ENCODE data around the gene SCYGR2. TPM values are rescaled to one million over a fixed set of nuclear protein-coding genes. Genes with fewer than 3 reads are reported as not detected.

SCYGR2 gene
- total and polyA plus RNA-seq, 2 donors (not counting 3 experiments of a cell fraction or from before 2014, with no cell fraction given) = not detected

DNA sequence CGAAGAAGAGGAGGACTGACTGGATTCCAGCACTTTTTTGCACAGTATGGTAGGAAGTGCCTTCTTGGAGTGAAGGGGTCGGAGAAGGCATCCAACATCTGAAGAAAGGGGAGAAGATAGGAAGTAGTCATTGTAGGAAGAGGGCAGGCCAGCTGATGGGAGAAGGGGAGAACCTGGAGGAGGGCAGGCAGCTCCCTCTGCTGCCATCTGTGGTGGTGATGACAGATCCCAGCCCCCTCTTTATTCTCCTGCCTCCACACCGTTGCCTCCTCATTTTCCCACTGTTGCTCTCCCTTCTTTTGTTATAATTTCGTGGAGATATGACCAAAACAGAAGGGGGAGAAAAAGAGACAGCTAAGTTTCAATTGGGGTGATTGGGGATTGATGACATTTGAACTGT lies 2.9 kb upstream of the SCYGR2 start:
- DNase-seq (ENCODE audit: low read depth, low spot score) (no peak), FAIRE-seq (no peak)
- H3K36me3 ChIP-seq (ENCODE audit: control insufficient read depth in 2 of 2, extremely low read depth in 1 of 2, insufficient read depth in 2 of 2, low read length in 2 of 2) = no peaks in the 10 kb centered on the region
- H3K4me2 ChIP-seq (ENCODE audit: insufficient read depth, low read length) = no peak overlapping the region
- TF ChIP-seq EZH2 (IDR thresholded peaks at IDR 0.05; ENCODE audit: borderline replicate concordance, low read depth, low read length, severe bottlenecking) (no peak), JUN (IDR thresholded peaks at IDR 0.05; ENCODE audit: borderline replicate concordance, insufficient read depth, insufficient read length, low read depth) (no peak), POLR2AphosphoS5 (IDR thresholded peaks at IDR 0.05; ENCODE audit: insufficient read depth, low read depth, low read length) (no peak), GATA2 (IDR thresholded peaks at IDR 0.05; ENCODE audit: insufficient read depth, insufficient read length, low read depth, low read length) (no peak), POLR2A (IDR thresholded peaks at IDR 0.05; ENCODE audit: low read depth, low read length) (no peak), MAX (IDR thresholded peaks at IDR 0.05; ENCODE audit: insufficient read depth, insufficient read length) (no peak)
- H3K9ac ChIP-seq (replicated peaks; ENCODE audit: extremely low read depth, insufficient read depth, low read length) = no peak overlapping the region
- H4K20me1 ChIP-seq (replicated peaks; ENCODE audit: control insufficient read depth, extremely low read depth, insufficient read depth, low read length) = no peaks in the 10 kb centered on the region
- BruUV-seq (replicated peaks) = no TSS peak
- peaks cover 2 to 4% of the 10 kb centered on the region in 2 experiments for H3K27me3 ChIP-seq (ENCODE audit: control insufficient read depth in 2 of 2, insufficient read depth in 2 of 2, low read length in 2 of 2)
- dilution Hi-C loops (cut with MboI; ENCODE audit: extremely low pct_ligation_motif_present, low sequenced_read_pairs) (no loop called here), intact Hi-C loops (cut with micrococcal nuclease) (no loop called here)
- no peak overlapping the region for H2AFZ ChIP-seq (ENCODE audit: low read depth, low read length)
- no peak overlapping the region for H3K27ac ChIP-seq (ENCODE audit: insufficient read depth, low read depth, low read length)
- POLR2A ChIA-PET = no interaction called here
- H3K9me1 ChIP-seq (replicated peaks; ENCODE audit: control insufficient read depth, extremely low read depth, insufficient read depth, low read length) = no peaks in the 10 kb centered on the region
- CTCF ChIA-PET = no interaction called here
- no peaks in the 10 kb centered on the region for H3K9me3 ChIP-seq (replicated peaks; ENCODE audit: control insufficient read depth, insufficient read depth, low read length)
- no peak overlapping the region for H3K4me3 ChIP-seq (replicated peaks in 1 of 3; ENCODE audit: insufficient read depth in 1 of 3, low read depth in 1 of 3, low read length in 3 of 3)
- H3K79me2 ChIP-seq (ENCODE audit: control insufficient read depth, insufficient read depth, low read length) = no peaks in the 10 kb centered on the region
- no peaks in the 10 kb centered on the region for H3K4me1 ChIP-seq (ENCODE audit: control insufficient read depth, extremely low read depth, insufficient read depth, low read length)

DNA sequence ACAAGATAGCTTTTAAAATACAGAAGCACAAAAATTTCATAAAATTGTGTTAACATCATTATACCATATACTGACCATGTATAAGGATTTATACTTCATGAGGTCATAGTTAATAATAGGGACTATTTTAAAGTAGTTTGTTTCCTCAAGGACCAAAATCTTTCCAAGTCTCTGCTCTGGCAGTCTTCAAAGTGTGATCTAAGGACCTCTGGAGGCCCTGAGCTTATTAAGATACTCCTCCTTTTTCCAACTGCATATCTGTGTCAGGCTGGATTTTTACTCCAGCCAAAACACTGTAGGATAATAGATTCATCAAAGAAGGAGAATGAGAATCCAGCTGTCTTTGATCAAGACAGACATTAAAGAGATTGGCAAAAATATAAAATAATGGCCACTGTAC lies 1.7 kb upstream of the SCYGR2 start:
- H2AFZ ChIP-seq (ENCODE audit: low read depth, low read length) = no peak overlapping the region
- H3K4me1 ChIP-seq (ENCODE audit: control insufficient read depth, extremely low read depth, insufficient read depth, low read length) = no peaks in the 10 kb centered on the region
- H3K4me2 ChIP-seq (ENCODE audit: insufficient read depth, low read length) = no peak overlapping the region
- H3K9me1 ChIP-seq (replicated peaks; ENCODE audit: control insufficient read depth, extremely low read depth, insufficient read depth, low read length) = no peaks in the 10 kb centered on the region
- no peak for FAIRE-seq
- CTCF ChIA-PET = interaction anchor here (0.5 kb wide), 1 partner anchor 61 kb away, joined by 3 read pairs; no protein-coding TSS in a partner anchor
- no peak for TF ChIP-seq POLR2A (IDR thresholded peaks at IDR 0.05; ENCODE audit: low read depth, low read length)
- TF ChIP-seq EZH2 (IDR thresholded peaks at IDR 0.05; ENCODE audit: borderline replicate concordance, low read depth, low read length, severe bottlenecking) = no peak
- no peak for TF ChIP-seq GATA2 (IDR thresholded peaks at IDR 0.05; ENCODE audit: insufficient read depth, insufficient read length, low read depth, low read length)
- TF ChIP-seq JUN (IDR thresholded peaks at IDR 0.05; ENCODE audit: borderline replicate concordance, insufficient read depth, insufficient read length, low read depth) = no peak
- TF ChIP-seq FOS (IDR thresholded peaks at IDR 0.05; ENCODE audit: borderline replicate concordance, insufficient read depth, low read length) = no peak
- no peak for TF ChIP-seq MAX (IDR thresholded peaks at IDR 0.05; ENCODE audit: insufficient read depth, insufficient read length)
- no peak for TF ChIP-seq POLR2AphosphoS5 (IDR thresholded peaks at IDR 0.05; ENCODE audit: insufficient read depth, low read depth, low read length)
- TF ChIP-seq, protein P1, sequence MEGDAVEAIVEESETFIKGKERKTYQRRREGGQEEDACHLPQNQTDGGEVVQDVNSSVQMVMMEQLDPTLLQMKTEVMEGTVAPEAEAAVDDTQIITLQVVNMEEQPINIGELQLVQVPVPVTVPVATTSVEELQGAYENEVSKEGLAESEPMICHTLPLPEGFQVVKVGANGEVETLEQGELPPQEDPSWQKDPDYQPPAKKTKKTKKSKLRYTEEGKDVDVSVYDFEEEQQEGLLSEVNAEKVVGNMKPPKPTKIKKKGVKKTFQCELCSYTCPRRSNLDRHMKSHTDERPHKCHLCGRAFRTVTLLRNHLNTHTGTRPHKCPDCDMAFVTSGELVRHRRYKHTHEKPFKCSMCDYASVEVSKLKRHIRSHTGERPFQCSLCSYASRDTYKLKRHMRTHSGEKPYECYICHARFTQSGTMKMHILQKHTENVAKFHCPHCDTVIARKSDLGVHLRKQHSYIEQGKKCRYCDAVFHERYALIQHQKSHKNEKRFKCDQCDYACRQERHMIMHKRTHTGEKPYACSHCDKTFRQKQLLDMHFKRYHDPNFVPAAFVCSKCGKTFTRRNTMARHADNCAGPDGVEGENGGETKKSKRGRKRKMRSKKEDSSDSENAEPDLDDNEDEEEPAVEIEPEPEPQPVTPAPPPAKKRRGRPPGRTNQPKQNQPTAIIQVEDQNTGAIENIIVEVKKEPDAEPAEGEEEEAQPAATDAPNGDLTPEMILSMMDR (IDR thresholded peaks at IDR 0.05; ENCODE audit: extremely low read depth in 1 of 2, insufficient read depth in 1 of 2, low read depth in 1 of 2, low read length in 2 of 2) = no peak
- TF ChIP-seq MYC (IDR thresholded peaks at IDR 0.05; ENCODE audit: low read depth, low read length) = no peak
- peaks cover 2 to 4% of the 10 kb centered on the region in 2 experiments for H3K27me3 ChIP-seq (ENCODE audit: control insufficient read depth in 2 of 2, insufficient read depth in 2 of 2, low read length in 2 of 2)
- POLR2A ChIA-PET = no interaction called here
- H3K4me3 ChIP-seq (replicated peaks in 1 of 3; ENCODE audit: insufficient read depth in 1 of 3, low read depth in 1 of 3, low read length in 3 of 3) = no peak overlapping the region
- BruUV-seq (replicated peaks) = no TSS peak
- no peaks in the 10 kb centered on the region for H3K36me3 ChIP-seq (ENCODE audit: control insufficient read depth in 2 of 2, extremely low read depth in 1 of 2, insufficient read depth in 2 of 2, low read length in 2 of 2)
- no peak for DNase-seq (ENCODE audit: low read depth, low spot score)
- no peaks in the 10 kb centered on the region for H3K9me3 ChIP-seq (replicated peaks; ENCODE audit: control insufficient read depth, insufficient read depth, low read length)
- no peak overlapping the region for H3K9ac ChIP-seq (replicated peaks; ENCODE audit: extremely low read depth, insufficient read depth, low read length)
- no peaks in the 10 kb centered on the region for H4K20me1 ChIP-seq (replicated peaks; ENCODE audit: control insufficient read depth, extremely low read depth, insufficient read depth, low read length)
- H3K27ac ChIP-seq (ENCODE audit: insufficient read depth, low read depth, low read length) = no peak overlapping the region
- no peaks in the 10 kb centered on the region for H3K79me2 ChIP-seq (ENCODE audit: control insufficient read depth, insufficient read depth, low read length)
- intact Hi-C loops (cut with micrococcal nuclease) (no loop called here), dilution Hi-C loops (cut with MboI; ENCODE audit: extremely low pct_ligation_motif_present, low sequenced_read_pairs) (no loop called here)
